Trophoblast cell (in vitro differentiated cells and primary cell): Measurements from ENCODE around the gene GOLIM4.
"Not testable (repeated sequence)": the region's sequence is repeated elsewhere in the genome, so short reads cannot be mapped to it uniquely, and the experiment has no call there.

Source experiments
- DNase-seq, 2 donors: peaks; one replicate each; pipeline ENCODE4 v3.0.0-alpha.2; 2016
- H2AFZ ChIP-seq: 2 replicates; pipeline ENCODE4 v1.6.1; 2013; ENCODE audit warnings: low read length, moderate library complexity, mild to moderate bottlenecking; ENCODE audit not compliant: insufficient read depth, poor library complexity
- H2AK5ac ChIP-seq: 2 replicates; pipeline ENCODE4 v1.6.1; 2013; ENCODE audit warnings: mild to moderate bottlenecking, low read length
- H2BK120ac ChIP-seq: 2 replicates; pipeline ENCODE4 v1.6.1; 2013; ENCODE audit warnings: low read length, mild to moderate bottlenecking, moderate library complexity; ENCODE audit not compliant: insufficient read depth, poor library complexity
- H2BK12ac ChIP-seq: 2 replicates; pipeline ENCODE4 v1.6.1; 2013; ENCODE audit warnings: mild to moderate bottlenecking, low read length, moderate library complexity
- H2BK5ac ChIP-seq: 2 replicates; pipeline ENCODE4 v1.6.1; 2013; ENCODE audit warnings: low read length, low read depth, moderate library complexity, mild to moderate bottlenecking; ENCODE audit not compliant: poor library complexity
- H3K14ac ChIP-seq: 2 replicates; pipeline ENCODE4 v1.6.1; 2013; ENCODE audit warnings: mild to moderate bottlenecking, low read length
- H3K18ac ChIP-seq: 2 replicates; pipeline ENCODE4 v1.6.1; 2013; ENCODE audit warnings: mild to moderate bottlenecking, low read length
- H3K23ac ChIP-seq: 2 replicates; pipeline ENCODE4 v1.6.1; 2013; ENCODE audit warnings: low read length
- H3K27ac ChIP-seq: 2 replicates; pipeline ENCODE4 v1.5.1; 2013; ENCODE audit warnings: low read depth, mild to moderate bottlenecking, inconsistent platforms, low read length, moderate library complexity
- H3K27me3 ChIP-seq: 2 replicates; pipeline ENCODE4 v1.6.1; 2013; ENCODE audit warnings: inconsistent platforms, mild to moderate bottlenecking, low read length, moderate library complexity; ENCODE audit not compliant: insufficient read depth
- H3K36me3 ChIP-seq, 2 experiments: 1 replicate in 1 of 2; 2 replicates in 1 of 2; pipeline ENCODE4 v1.6.1; 2013; ENCODE audit warnings: low read length in 2 of 2, mild to moderate bottlenecking in 2 of 2, moderate library complexity in 1 of 2; ENCODE audit not compliant: insufficient read depth in 2 of 2, control insufficient read depth in 1 of 2
- H3K4ac ChIP-seq: 2 replicates; pipeline ENCODE4 v1.6.1; 2013; ENCODE audit warnings: low read depth, mild to moderate bottlenecking, low read length, moderate library complexity
- H3K4me1 ChIP-seq, 2 experiments: 1 replicate in 1 of 2; 2 replicates in 1 of 2; pipeline ENCODE4 v1.6.1; 2013; ENCODE audit warnings: low read length in 2 of 2, mild to moderate bottlenecking in 2 of 2, moderate library complexity in 1 of 2; ENCODE audit not compliant: insufficient read depth in 2 of 2, control insufficient read depth in 1 of 2
- H3K4me2 ChIP-seq: 2 replicates; pipeline ENCODE4 v1.6.1; 2013; ENCODE audit warnings: inconsistent platforms, mild to moderate bottlenecking, low read length, moderate library complexity
- H3K4me3 ChIP-seq: 2 replicates; pipeline ENCODE4 v1.5.1; 2013; ENCODE audit warnings: mild to moderate bottlenecking, low read depth, low read length, inconsistent platforms
- H3K79me1 ChIP-seq: one replicate; pipeline ENCODE4 v1.6.1; 2013; ENCODE audit warnings: low read length
- H3K79me2 ChIP-seq: 2 replicates; pipeline ENCODE4 v1.6.1; 2013; ENCODE audit warnings: low read length, mild to moderate bottlenecking; ENCODE audit not compliant: control insufficient read depth, insufficient read depth, poor library complexity
- H3K9ac ChIP-seq: 2 replicates; pipeline ENCODE4 v1.6.1; 2013; ENCODE audit warnings: mild to moderate bottlenecking, low read length
- H3K9me3 ChIP-seq: 2 replicates; pipeline ENCODE4 v1.6.1; 2013; ENCODE audit warnings: low read depth, mild to moderate bottlenecking, control low read depth, inconsistent platforms, low read length; ENCODE audit not compliant: insufficient read depth
- H4K12ac ChIP-seq: 2 replicates; pipeline ENCODE4 v1.6.1; 2013; ENCODE audit warnings: low read depth, mild to moderate bottlenecking, low read length, moderate library complexity
- H4K8ac ChIP-seq: 2 replicates; pipeline ENCODE4 v1.6.1; 2013; ENCODE audit warnings: low read depth, mild to moderate bottlenecking, low read length, moderate library complexity
- H4K91ac ChIP-seq: one replicate; pipeline ENCODE4 v1.6.1; 2013; ENCODE audit warnings: low read depth, mild to moderate bottlenecking, low read length, moderate library complexity
- WGBS: extraction: QIAGEN DNeasy Blood & Tissue Kit; methylation state at CpG from one replicate; pipeline ENCODE4 v1.1.7; 2013; ENCODE audit warnings: missing lambda C conversion rate; ENCODE audit not compliant: insufficient read length, insufficient coverage; ENCODE audit errors: extremely low coverage; 5-methylcytosine and 5-hydroxymethylcytosine counted together

GOLIM4 gene

DNA sequence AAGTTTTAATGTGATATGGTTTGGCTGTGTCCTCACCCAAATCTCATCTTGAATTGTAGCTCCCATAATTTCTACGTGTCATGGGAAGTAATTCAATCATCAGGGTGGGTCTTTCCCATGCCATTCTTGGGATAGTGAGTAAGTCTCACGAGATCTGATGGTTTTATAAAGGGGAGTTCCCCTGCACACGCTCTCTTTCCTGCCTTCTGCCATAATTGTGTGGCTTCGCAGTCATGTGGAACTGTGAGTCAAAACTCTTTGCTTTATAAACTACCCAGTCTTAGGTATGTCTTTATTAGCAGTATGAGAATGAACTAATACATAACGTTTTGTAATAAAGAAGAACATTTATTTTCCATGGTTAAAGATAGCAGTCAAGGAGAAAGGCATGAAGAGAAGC lies 39.2 kb upstream of the GOLIM4 start:
- Histone ChIP-seq H3K23ac (no peak overlapping the region), H2AK5ac (no peak overlapping the region), H3K79me1 (no peaks in the 10 kb centered on the region), H4K12ac (no peak overlapping the region), H3K4me3 (no peak overlapping the region), H3K27ac (no peak overlapping the region), H3K4ac (no peak overlapping the region), H3K79me2 (no peaks in the 10 kb centered on the region), H3K18ac (no peak overlapping the region), H2BK5ac (no peak overlapping the region), H2AFZ (no peak overlapping the region), H3K9ac (no peak overlapping the region), H2BK120ac (no peak overlapping the region), H4K8ac (no peak overlapping the region), H3K4me2 (no peak overlapping the region), H3K9me3 (no peaks in the 10 kb centered on the region), H3K36me3 (no peaks in the 10 kb centered on the region), H3K14ac (no peak overlapping the region), H4K91ac (no peak overlapping the region), H3K4me1 (no peaks in the 10 kb centered on the region), H3K27me3 (no peaks in the 10 kb centered on the region), H2BK12ac (no peak overlapping the region)
- WGBS = no CpG with 5 or more reads among the region's 5 CpGs
- no peak for DNase-seq

DNA sequence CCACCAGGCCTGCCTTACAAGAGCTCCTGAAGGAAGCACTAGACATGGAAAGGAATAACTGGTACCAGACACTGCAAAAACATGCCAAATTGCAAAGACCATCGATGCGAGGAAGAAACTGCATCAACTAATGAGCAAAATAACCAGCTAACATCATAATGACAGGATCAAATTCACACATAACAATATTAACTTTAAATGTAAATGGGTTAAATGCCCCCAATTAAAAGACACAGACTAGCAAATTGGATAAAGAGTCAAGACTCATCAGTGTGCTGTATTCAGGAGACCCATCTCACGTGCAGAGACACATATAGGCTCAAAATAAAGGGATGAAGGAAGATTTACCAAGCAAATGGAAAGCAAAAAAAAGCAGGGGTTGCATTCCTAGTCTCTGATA lies 34.5 kb upstream of the GOLIM4 start:
- not testable (repeated sequence) for H2AK5ac ChIP-seq, DNase-seq, H4K91ac ChIP-seq, H3K9me3 ChIP-seq, H3K23ac ChIP-seq, H3K27ac ChIP-seq, H3K4me2 ChIP-seq, H3K4me3 ChIP-seq, H3K36me3 ChIP-seq, H3K14ac ChIP-seq, H2AFZ ChIP-seq, H3K79me1 ChIP-seq, H2BK12ac ChIP-seq, H3K4ac ChIP-seq, H3K27me3 ChIP-seq, H3K18ac ChIP-seq, H3K4me1 ChIP-seq, H3K79me2 ChIP-seq, H2BK120ac ChIP-seq, H4K8ac ChIP-seq, H2BK5ac ChIP-seq, H4K12ac ChIP-seq, H3K9ac ChIP-seq
- no CpG with 5 or more reads among the region's 3 CpGs for WGBS

DNA sequence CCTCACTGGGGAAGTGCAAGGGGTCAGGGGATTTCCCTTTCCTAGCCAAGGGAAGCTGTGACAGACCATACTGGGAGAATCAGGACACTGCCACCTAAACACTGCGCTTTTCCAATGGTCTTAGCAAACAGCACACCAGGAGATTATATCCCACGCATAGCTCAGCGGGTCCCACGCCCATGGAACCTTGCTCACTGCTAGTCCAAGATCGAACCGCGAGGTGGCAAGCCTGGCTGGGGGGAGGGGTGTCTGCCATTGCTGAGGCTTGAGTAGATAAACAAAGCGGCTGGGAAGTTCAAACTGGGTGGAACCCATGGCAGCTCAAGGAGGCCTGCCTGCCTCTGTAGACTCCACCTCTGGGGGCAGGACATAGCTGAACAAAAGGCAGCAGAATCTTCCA lies 32.7 kb upstream of the GOLIM4 start:
- DNase-seq, H3K79me2 ChIP-seq, H3K4ac ChIP-seq, H4K8ac ChIP-seq, H2AK5ac ChIP-seq, H4K12ac ChIP-seq, H2AFZ ChIP-seq, H3K27me3 ChIP-seq, H4K91ac ChIP-seq, H3K79me1 ChIP-seq, H3K4me3 ChIP-seq, H3K9ac ChIP-seq, H3K18ac ChIP-seq, H3K23ac ChIP-seq, H3K9me3 ChIP-seq, H3K36me3 ChIP-seq, H3K27ac ChIP-seq, H3K4me2 ChIP-seq, H2BK5ac ChIP-seq, H2BK12ac ChIP-seq, H3K4me1 ChIP-seq, H3K14ac ChIP-seq, H2BK120ac ChIP-seq: not testable (repeated sequence)
- no CpG with 5 or more reads among the region's 8 CpGs for WGBS

DNA sequence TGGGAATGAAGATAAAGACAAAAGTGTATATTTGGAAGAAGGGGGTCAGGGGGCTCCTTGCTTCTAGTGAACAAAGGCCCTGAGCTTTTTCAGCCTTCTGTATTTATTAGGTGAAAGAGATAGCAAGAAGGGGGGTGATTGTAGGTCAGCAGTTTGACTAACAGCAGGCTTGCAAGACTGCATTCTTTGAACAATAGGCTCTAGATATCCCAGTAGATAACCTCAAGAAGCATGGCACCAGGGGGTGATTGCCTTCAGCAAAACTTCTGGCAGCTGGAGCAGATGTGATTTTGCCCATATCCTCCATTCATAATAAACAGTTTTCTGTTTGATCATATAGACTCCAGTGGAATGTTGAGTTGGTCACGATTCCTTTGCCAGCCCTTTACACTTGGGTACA lies 31.7 kb upstream of the GOLIM4 start:
- Histone ChIP-seq H4K12ac (no peak overlapping the region), H3K79me1 (no peaks in the 10 kb centered on the region), H3K9me3 (peaks cover 4% of the 10 kb centered on the region), H4K8ac (no peak overlapping the region), H3K36me3 (no peaks in the 10 kb centered on the region), H3K79me2 (no peaks in the 10 kb centered on the region), H2BK5ac (no peak overlapping the region), H2AK5ac (no peak overlapping the region), H3K9ac (no peak overlapping the region), H2AFZ (no peak overlapping the region), H3K18ac (no peak overlapping the region), H3K27ac (no peak overlapping the region), H3K27me3 (no peaks in the 10 kb centered on the region), H4K91ac (no peak overlapping the region), H3K4me3 (no peak overlapping the region), H3K4ac (no peak overlapping the region), H3K14ac (no peak overlapping the region), H3K23ac (no peak overlapping the region), H3K4me2 (no peak overlapping the region), H3K4me1 (no peaks in the 10 kb centered on the region), H2BK12ac (no peak overlapping the region), H2BK120ac (no peak overlapping the region)
- peak; percentile 27 to 59 for DNase-seq
- no CpG with 5 or more reads among the region's 1 CpG for WGBS
